Mucosa of descending colon (tissue), 3 donors: ENCODE results near the gene COA1. TPM values are rescaled to one million over a fixed set of nuclear protein-coding genes. Genes with fewer than 3 reads are reported as not detected.

Experiments used
- ATAC-seq: fragments of 200-7000 bp; cut with Tn5 transposase; one replicate; pipeline ENCODE4 v1.9.1; 2020; ENCODE audit warnings: mild to moderate bottlenecking, moderate library complexity
- DNase-seq, 3 donors: peaks; one replicate each; pipeline ENCODE4 v3.0.0-alpha.2; 2020
- H3K36me3 ChIP-seq: fragments of 200-600 bp; one replicate; pipeline ENCODE4 v1.8.0; 2021; ENCODE audit warnings: low read depth, mild to moderate bottlenecking
- H3K4me1 ChIP-seq: fragments of 200-600 bp; one replicate; pipeline ENCODE4 v1.8.0; 2021; ENCODE audit warnings: low read depth, mild to moderate bottlenecking
- H3K4me3 ChIP-seq: fragments of 200-600 bp; one replicate; pipeline ENCODE4 v1.8.0; 2021; ENCODE audit warnings: mild to moderate bottlenecking
- H3K9me3 ChIP-seq: fragments of 200-600 bp; one replicate; pipeline ENCODE4 v1.8.0; 2021; ENCODE audit warnings: mild to moderate bottlenecking
- intact Hi-C, 2 donors: fragments of 100-400 bp; cut with DNase I in 1 of 2; cut with micrococcal nuclease in 1 of 2; formaldehyde crosslinking; loops; one replicate each; pipeline versions ENCODE4 v1.11.0 to v1.11.1; 2022; cut with DNase I, micrococcal nuclease
- total RNA-seq, 3 donors: library from RNA; stranded (reverse); fragmentation: NEBNext Ultra II Directional in 2 of 3; extraction: Animal tissue kit (Norgen Biotek cat#: 25700) in 2 of 3; gene quantifications; one replicate each; pipeline versions ENCODE4 v1.2.1 to v1.2.4, GENCODE V29; 2021 to 2023
- TF ChIP-seq, protein P1 (sequence below): fragments of 200-600 bp; IDR thresholded peaks from one replicate; pipeline ENCODE4 v1.8.0; 2022; ENCODE audit warnings: antibody characterized with exemption, mild to moderate bottlenecking
- donor health status: DM: no; HTN: no; CAD: no; lungs with moderate emphysema.
- donor health status: DM: no; HTN: no; CAD: no.
- donor health status: DM: no; HTN: yes; CAD: no.

The COA1 gene
- total RNA-seq, 3 donors from 2014 or later = 35.1 to 42.1 (median 38.8) TPM

DNA sequence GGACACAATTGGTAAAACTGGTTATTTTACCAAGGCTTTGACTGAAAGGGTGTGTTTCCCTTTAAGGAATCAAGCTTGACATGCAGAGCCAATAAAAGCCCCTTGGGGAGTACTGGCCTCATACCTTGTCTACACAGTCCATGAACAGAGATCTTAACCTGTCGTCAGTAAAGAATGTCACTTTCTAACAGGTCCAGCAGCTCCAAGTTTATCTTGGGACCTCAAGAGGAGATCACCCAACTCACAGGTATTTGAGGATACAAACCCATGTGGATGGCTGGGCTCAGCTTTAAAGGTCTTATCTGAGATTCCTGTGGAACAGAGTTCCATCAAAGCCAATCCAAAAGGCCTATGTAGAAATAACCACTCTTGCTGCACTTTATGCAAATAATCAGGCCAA is 61.3 kb downstream of the COA1 start:
- H3K9me3 ChIP-seq = peaks cover 7% of the 10 kb centered on the region
- ATAC-seq = no peak
- H3K4me3 ChIP-seq = no peak overlapping the region
- H3K36me3 ChIP-seq = no peaks in the 10 kb centered on the region
- DNase-seq = no peak
- H3K4me1 ChIP-seq = no peaks in the 10 kb centered on the region
- TF ChIP-seq, protein P1, sequence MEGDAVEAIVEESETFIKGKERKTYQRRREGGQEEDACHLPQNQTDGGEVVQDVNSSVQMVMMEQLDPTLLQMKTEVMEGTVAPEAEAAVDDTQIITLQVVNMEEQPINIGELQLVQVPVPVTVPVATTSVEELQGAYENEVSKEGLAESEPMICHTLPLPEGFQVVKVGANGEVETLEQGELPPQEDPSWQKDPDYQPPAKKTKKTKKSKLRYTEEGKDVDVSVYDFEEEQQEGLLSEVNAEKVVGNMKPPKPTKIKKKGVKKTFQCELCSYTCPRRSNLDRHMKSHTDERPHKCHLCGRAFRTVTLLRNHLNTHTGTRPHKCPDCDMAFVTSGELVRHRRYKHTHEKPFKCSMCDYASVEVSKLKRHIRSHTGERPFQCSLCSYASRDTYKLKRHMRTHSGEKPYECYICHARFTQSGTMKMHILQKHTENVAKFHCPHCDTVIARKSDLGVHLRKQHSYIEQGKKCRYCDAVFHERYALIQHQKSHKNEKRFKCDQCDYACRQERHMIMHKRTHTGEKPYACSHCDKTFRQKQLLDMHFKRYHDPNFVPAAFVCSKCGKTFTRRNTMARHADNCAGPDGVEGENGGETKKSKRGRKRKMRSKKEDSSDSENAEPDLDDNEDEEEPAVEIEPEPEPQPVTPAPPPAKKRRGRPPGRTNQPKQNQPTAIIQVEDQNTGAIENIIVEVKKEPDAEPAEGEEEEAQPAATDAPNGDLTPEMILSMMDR = no peak
- intact Hi-C loops = no loop called here

DNA sequence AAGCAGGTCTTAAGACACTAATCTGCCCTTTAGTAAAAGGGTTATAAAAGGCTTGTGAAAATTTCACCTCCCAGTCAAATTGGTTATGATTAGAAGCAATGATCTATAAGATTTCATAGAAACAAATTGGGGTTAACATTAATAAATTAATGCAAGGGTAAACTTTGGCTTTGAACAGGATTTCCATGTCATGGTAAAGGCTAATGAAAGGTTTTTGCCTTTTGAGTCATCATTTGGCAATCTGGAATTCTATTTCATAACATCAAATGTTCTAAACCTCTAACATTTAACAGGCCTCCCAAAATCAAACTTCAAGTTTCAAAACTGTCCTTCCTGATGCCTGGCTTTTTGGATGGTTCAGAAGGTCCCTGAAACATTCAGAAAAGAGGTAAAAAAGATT is 62.4 kb downstream of the COA1 start:
- DNase-seq (no peak), ATAC-seq (no peak)
- no peak overlapping the region for H3K4me3 ChIP-seq
- H3K4me1 ChIP-seq = no peaks in the 10 kb centered on the region
- intact Hi-C loops = no loop called here
- no peaks in the 10 kb centered on the region for H3K36me3 ChIP-seq
- H3K9me3 ChIP-seq = peaks cover 2% of the 10 kb centered on the region
- TF ChIP-seq, protein P1 = no peak

DNA sequence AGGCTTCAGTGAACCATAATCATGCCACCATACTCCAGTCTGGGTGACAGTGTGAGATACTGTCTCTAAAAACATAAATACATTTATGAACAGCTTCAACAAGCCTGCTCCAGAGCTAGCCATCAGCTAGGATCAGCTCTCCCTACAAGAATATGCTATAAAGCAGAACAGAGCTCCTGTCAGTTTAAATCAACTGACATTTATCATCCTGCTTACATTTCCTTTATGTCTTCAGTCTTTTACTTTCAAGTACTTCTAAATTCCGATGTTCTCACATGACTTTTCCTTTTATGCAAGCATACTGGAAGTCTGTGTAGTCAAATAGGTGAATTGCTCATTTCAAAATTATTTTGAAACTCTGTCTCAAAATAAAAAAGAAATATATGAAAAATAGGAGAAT is 64.6 kb downstream of the COA1 start:
- H3K4me1 ChIP-seq = no peaks in the 10 kb centered on the region
- intact Hi-C loops = no loop called here
- DNase-seq (no peak), ATAC-seq (no peak)
- TF ChIP-seq, protein P1 = no peak
- H3K36me3 ChIP-seq = no peaks in the 10 kb centered on the region
- H3K4me3 ChIP-seq = no peak overlapping the region
- H3K9me3 ChIP-seq = no peaks in the 10 kb centered on the region

DNA sequence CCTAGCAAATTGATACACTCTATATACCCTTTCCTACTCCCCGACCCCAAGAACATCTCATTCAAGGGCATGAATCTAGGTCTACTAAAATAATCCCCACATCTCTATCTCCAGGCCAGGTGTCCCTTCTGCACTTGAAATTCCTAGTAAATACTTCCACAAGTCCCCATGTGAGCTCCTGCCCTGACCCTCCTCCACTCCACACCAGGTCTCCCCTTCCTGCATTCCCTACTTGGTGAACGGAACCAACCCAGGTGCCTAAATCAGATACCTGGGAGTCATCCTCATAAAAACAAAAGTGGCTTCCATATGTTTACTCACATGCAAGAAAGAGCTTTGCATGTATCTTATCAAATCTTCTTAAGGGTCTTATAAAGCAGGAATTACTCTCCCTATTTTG is 69.2 kb downstream of the COA1 start:
- Histone ChIP-seq H3K9me3 (no peaks in the 10 kb centered on the region), H3K4me1 (no peaks in the 10 kb centered on the region), H3K36me3 (no peaks in the 10 kb centered on the region), H3K4me3 (no peak overlapping the region)
- TF ChIP-seq, protein P1 = no peak
- ATAC-seq = no peak
- no peak for DNase-seq
- intact Hi-C loops = no loop called here

DNA sequence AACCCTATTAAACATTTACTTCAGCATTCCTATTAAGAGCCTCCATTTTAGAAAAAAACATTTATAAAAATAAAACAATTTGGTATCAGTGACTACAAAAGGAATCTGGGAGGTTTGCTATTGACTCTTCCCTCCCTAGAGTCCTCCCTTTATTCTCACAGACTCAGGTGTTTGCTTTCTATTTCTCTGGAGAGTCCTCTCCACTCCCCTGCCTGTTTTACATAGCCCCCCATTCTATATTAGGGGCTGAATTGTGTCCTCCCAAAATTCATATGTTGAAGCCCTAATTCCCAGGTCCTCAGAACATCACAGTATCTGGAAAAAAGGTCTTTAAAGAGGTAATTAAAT is 69.8 kb downstream of the COA1 start:
- Histone ChIP-seq H3K4me3 (no peak overlapping the region), H3K36me3 (no peaks in the 10 kb centered on the region), H3K9me3 (no peaks in the 10 kb centered on the region), H3K4me1 (no peaks in the 10 kb centered on the region)
- TF ChIP-seq, protein P1 = no peak
- DNase-seq (no peak), ATAC-seq (no peak)
- intact Hi-C loops = no loop called here
